ENCODE results near the gene CIBAR2. TPM values are rescaled to one million over a fixed set of nuclear protein-coding genes. Genes with fewer than 3 reads are reported as not detected.
A peak's percentile ranks its signal among the peaks of the same experiment; 100 is the strongest.

Gene CIBAR2
- total RNA-seq, 4 donors from 2014 or later = 0.79 TPM; not detected in 3

- 55% methylated on average over 17 of the region's 17 CpGs; no CpG with 5 or more reads in 1 of the 2 donors for WGBS, 2 donors (ENCODE audit: low coverage in 1 of 2)
- TF ChIP-seq EP300 (IDR thresholded peaks at IDR 0.05; ENCODE audit: low read depth) (no peak), POLR2A (IDR thresholded peaks at IDR 0.05) (no peak), POLR2AphosphoS5 (IDR thresholded peaks at IDR 0.05) (no peak)
- TF ChIP-seq, protein P1, sequence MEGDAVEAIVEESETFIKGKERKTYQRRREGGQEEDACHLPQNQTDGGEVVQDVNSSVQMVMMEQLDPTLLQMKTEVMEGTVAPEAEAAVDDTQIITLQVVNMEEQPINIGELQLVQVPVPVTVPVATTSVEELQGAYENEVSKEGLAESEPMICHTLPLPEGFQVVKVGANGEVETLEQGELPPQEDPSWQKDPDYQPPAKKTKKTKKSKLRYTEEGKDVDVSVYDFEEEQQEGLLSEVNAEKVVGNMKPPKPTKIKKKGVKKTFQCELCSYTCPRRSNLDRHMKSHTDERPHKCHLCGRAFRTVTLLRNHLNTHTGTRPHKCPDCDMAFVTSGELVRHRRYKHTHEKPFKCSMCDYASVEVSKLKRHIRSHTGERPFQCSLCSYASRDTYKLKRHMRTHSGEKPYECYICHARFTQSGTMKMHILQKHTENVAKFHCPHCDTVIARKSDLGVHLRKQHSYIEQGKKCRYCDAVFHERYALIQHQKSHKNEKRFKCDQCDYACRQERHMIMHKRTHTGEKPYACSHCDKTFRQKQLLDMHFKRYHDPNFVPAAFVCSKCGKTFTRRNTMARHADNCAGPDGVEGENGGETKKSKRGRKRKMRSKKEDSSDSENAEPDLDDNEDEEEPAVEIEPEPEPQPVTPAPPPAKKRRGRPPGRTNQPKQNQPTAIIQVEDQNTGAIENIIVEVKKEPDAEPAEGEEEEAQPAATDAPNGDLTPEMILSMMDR (IDR thresholded peaks at IDR 0.05) = no peak
Observed at GRCh38 chr16:85136702-85137322, 24.5 kb upstream of the CIBAR2 start.

GRCh38 chr16:85136213-85136701 lies 24.0 kb upstream of the CIBAR2 start:
- TF ChIP-seq EP300 (IDR thresholded peaks at IDR 0.05; ENCODE audit: low read depth) (no peak), POLR2AphosphoS5 (IDR thresholded peaks at IDR 0.05) (no peak), POLR2A (IDR thresholded peaks at IDR 0.05) (no peak)
- TF ChIP-seq, protein P1 (IDR thresholded peaks at IDR 0.05) = no peak
- Histone ChIP-seq H3K4me1 (peaks cover 14 to 29% (median 15%) of the 10 kb centered on the region in 4 donors), H3K27ac (peak overlapping the region; percentile 68 to 87 (median 81)), H3K27me3 (peaks cover 5% of the 10 kb centered on the region), H3K4me3 (no peak overlapping the region), H3K9me3 (no peaks in the 10 kb centered on the region), H3K36me3 (no peaks in the 10 kb centered on the region)
- in situ Hi-C loops (cut with MboI; ENCODE audit: low pct_ligation_motif_present in 1 of 4, low pct_unique_long_range_greater_than_20kb in 1 of 4, low sequenced_read_pairs in 3 of 4) = no loop called here
- WGBS, 2 donors (ENCODE audit: low coverage in 1 of 2) = 46% methylated on average over 12 of the region's 12 CpGs; no CpG with 5 or more reads in 1 of the 2 donors
- peak; percentile 35 for DNase-seq
- intact Hi-C loops (cut with DNase I; ENCODE audit: low total_unique reads) = no loop called here

More at GRCh38 chr16:85136702-85137322, 24.5 kb upstream of the CIBAR2 start:
- Histone ChIP-seq H3K4me3 (peak overlapping the region in 2 of 4 donors; percentile 12 to 18), H3K9me3 (no peaks in the 10 kb centered on the region), H3K36me3 (no peaks in the 10 kb centered on the region), H3K27me3 (peaks cover 5% of the 10 kb centered on the region), H3K4me1 (peaks cover 14 to 29% (median 15%) of the 10 kb centered on the region in 4 donors), H3K27ac (peak overlapping the region; percentile 68 to 87 (median 81))
- intact Hi-C loops (cut with DNase I; ENCODE audit: low total_unique reads) (loop anchor here (1.0 kb wide), 1 partner anchor 65 kb away; no protein-coding TSS in a partner anchor), in situ Hi-C loops (cut with MboI; ENCODE audit: low pct_ligation_motif_present in 1 of 4, low pct_unique_long_range_greater_than_20kb in 1 of 4, low sequenced_read_pairs in 3 of 4) (no loop called here)
- DNase-seq = peak; percentile 35

- 57% methylated on average over 14 of the region's 14 CpGs; no CpG with 5 or more reads in 1 of the 2 donors for WGBS, 2 donors (ENCODE audit: low coverage in 1 of 2)
- no peaks in the 10 kb centered on the region for H3K9me3 ChIP-seq
- H3K27me3 ChIP-seq = peaks cover 5% of the 10 kb centered on the region
- no peak overlapping the region for H3K27ac ChIP-seq
- DNase-seq = no peak
- H3K4me1 ChIP-seq = peaks cover 19 to 44% (median 23%) of the 10 kb centered on the region in 4 donors
- TF ChIP-seq, protein P1 (IDR thresholded peaks at IDR 0.05) = no peak
- no peaks in the 10 kb centered on the region for H3K36me3 ChIP-seq
- in situ Hi-C loops (cut with MboI; ENCODE audit: low pct_ligation_motif_present in 1 of 4, low pct_unique_long_range_greater_than_20kb in 1 of 4, low sequenced_read_pairs in 3 of 4) (no loop called here), intact Hi-C loops (cut with DNase I; ENCODE audit: low total_unique reads) (no loop called here)
- H3K4me3 ChIP-seq = no peak overlapping the region
Observed at GRCh38 chr16:85134789-85135142, 22.5 kb upstream of the CIBAR2 start.

DNA sequence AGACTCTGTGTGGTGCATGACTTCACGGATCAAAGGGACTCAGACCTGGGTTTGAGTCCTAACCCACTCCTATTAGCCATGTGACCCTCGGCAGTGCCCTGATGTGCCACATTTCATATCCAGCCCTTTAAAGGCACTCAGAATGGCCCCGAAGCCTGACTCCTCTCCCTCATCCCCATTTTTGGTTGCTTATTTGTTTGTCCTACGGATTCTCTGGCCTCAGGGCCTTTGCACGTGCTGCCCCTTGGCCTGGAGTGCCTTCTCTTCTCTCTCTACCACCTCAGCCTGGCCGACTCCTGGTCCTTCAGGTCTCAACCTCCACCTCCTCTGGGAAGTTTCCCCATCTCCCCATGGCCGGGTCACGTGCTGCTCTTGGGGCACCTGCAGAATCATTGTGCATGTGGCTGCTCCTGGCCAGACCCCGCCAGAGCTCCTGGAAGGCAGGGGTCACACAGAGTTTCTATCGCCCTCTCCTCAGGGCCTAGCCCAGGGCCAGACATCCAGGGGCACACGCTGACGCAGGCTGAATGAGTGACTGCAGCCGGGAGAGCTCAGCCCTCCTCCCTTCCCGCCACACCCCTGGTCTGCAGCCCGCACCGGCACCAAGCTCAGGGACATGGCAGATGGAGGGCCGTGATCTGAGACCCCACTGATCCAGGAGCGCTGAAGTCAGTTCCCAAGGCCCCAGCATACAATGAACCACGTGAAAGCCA lies 22.0 kb upstream of the CIBAR2 start:
- peaks cover 22 to 47% (median 23%) of the 10 kb centered on the region in 4 donors for H3K4me1 ChIP-seq
- intact Hi-C loops (cut with DNase I; ENCODE audit: low total_unique reads) = no loop called here

More for the DNA sequence above, 22.0 kb upstream of the CIBAR2 start:
- Histone ChIP-seq H3K27ac (no peak overlapping the region), H3K27me3 (peaks cover 5% of the 10 kb centered on the region), H3K9me3 (no peaks in the 10 kb centered on the region), H3K36me3 (no peaks in the 10 kb centered on the region), H3K4me3 (no peak overlapping the region)
- 80 to 87% methylated on average over 1 to 19 of the region's 19 CpGs for WGBS, 2 donors (ENCODE audit: low coverage in 1 of 2)
- no peak for TF ChIP-seq POLR2A (IDR thresholded peaks at IDR 0.05)
- TF ChIP-seq, protein P1 (IDR thresholded peaks at IDR 0.05) = no peak
- TF ChIP-seq POLR2AphosphoS5 (IDR thresholded peaks at IDR 0.05) = no peak
- no peak for TF ChIP-seq EP300 (IDR thresholded peaks at IDR 0.05; ENCODE audit: low read depth)
- in situ Hi-C loops (cut with MboI; ENCODE audit: low pct_ligation_motif_present in 1 of 4, low pct_unique_long_range_greater_than_20kb in 1 of 4, low sequenced_read_pairs in 3 of 4) = no loop called here
- no peak for DNase-seq
